ENCODE data around the gene HS6ST1. TPM values are rescaled to one million over a fixed set of nuclear protein-coding genes. Genes with fewer than 3 reads are reported as not detected.
"Not testable (repeated sequence)": the region's sequence is repeated elsewhere in the genome, so short reads cannot be mapped to it uniquely, and the experiment has no call there.

Gene HS6ST1
- total RNA-seq, 1 experiment from 2014 or later: 22.0 TPM

- ATAC-seq (no peak), DNase-seq (ENCODE audit: low read depth, low spot score) (no peak)
- Histone ChIP-seq H3K27me3 (ENCODE audit: control insufficient read depth, insufficient read depth, low read length) (peaks cover 2% of the 10 kb centered on the region; the same call in 1 of the 2 replicates), H3K4me3 (ENCODE audit: low read depth in 2 of 2, low read length in 2 of 2) (no peak overlapping the region), H3K27ac (ENCODE audit: low read length) (no peak overlapping the region), H3K36me3 (ENCODE audit: control insufficient read depth, insufficient read depth, low read length) (no peaks in the 10 kb centered on the region), H3K4me1 (ENCODE audit: control insufficient read depth, insufficient read depth, low read length) (peaks cover 6% of the 10 kb centered on the region), H3K9me3 (ENCODE audit: control insufficient read depth, insufficient read depth, low read depth, low read length) (no peaks in the 10 kb centered on the region)
- TF ChIP-seq POLR2AphosphoS5 (IDR thresholded peaks at IDR 0.05; ENCODE audit: low read depth, low read length) (no peak), SIN3A (IDR thresholded peaks at IDR 0.05; ENCODE audit: borderline replicate concordance, insufficient read depth, low read depth, low read length) (no peak), CTCF (IDR thresholded peaks at IDR 0.05) (no peak), TCF7L2 (IDR thresholded peaks at IDR 0.05; ENCODE audit: low read depth, low read length) (no peak), REST (IDR thresholded peaks at IDR 0.05; ENCODE audit: insufficient read depth in 1 of 2, low read depth in 2 of 2, low read length in 1 of 2) (no peak)
- BruUV-seq (replicated peaks): no TSS peak
- in situ Hi-C loops (cut with HindIII; ENCODE audit: low pct_unique_long_range_greater_than_20kb, low sequenced_read_pairs): no loop called here
- intact Hi-C loops (cut with micrococcal nuclease; ENCODE audit: unreplicated experiment): no loop called here
- ChIA-PET CTCF (no interaction called here), POLR2A (no interaction called here)
Measured at GRCh38 chr2:128258218-128258617, 60.5 kb downstream of the HS6ST1 start.

GRCh38 chr2:128252501-128252900 is 66.2 kb downstream of the HS6ST1 start:
- H3K27me3 ChIP-seq (ENCODE audit: control insufficient read depth, insufficient read depth, low read length): peaks cover 2% of the 10 kb centered on the region; the same call in 1 of the 2 replicates
- TF ChIP-seq POLR2AphosphoS5 (IDR thresholded peaks at IDR 0.05; ENCODE audit: low read depth, low read length) (no peak), REST (IDR thresholded peaks at IDR 0.05; ENCODE audit: insufficient read depth in 1 of 2, low read depth in 2 of 2, low read length in 1 of 2) (no peak), SIN3A (IDR thresholded peaks at IDR 0.05; ENCODE audit: borderline replicate concordance, insufficient read depth, low read depth, low read length) (no peak), CTCF (IDR thresholded peaks at IDR 0.05) (no peak), TCF7L2 (IDR thresholded peaks at IDR 0.05; ENCODE audit: low read depth, low read length) (no peak)
- no TSS peak for BruUV-seq (replicated peaks)
- H3K4me1 ChIP-seq (ENCODE audit: control insufficient read depth, insufficient read depth, low read length): no peaks in the 10 kb centered on the region
- ChIA-PET CTCF (no interaction called here), POLR2A (no interaction called here)
- H3K9me3 ChIP-seq (ENCODE audit: control insufficient read depth, insufficient read depth, low read depth, low read length): no peaks in the 10 kb centered on the region
- no peak overlapping the region for H3K4me3 ChIP-seq (ENCODE audit: low read depth in 2 of 2, low read length in 2 of 2)
- intact Hi-C loops (cut with micrococcal nuclease; ENCODE audit: unreplicated experiment) (no loop called here), in situ Hi-C loops (cut with HindIII; ENCODE audit: low pct_unique_long_range_greater_than_20kb, low sequenced_read_pairs) (no loop called here)
- ATAC-seq (no peak), DNase-seq (ENCODE audit: low read depth, low spot score) (no peak)
- no peak overlapping the region for H3K27ac ChIP-seq (ENCODE audit: low read length)
- no peaks in the 10 kb centered on the region for H3K36me3 ChIP-seq (ENCODE audit: control insufficient read depth, insufficient read depth, low read length)

- POLR2A ChIA-PET; ATAC-seq; H3K36me3 ChIP-seq (ENCODE audit: control insufficient read depth, insufficient read depth, low read length); H3K27me3 ChIP-seq (ENCODE audit: control insufficient read depth, insufficient read depth, low read length); H3K4me1 ChIP-seq (ENCODE audit: control insufficient read depth, insufficient read depth, low read length); BruUV-seq (replicated peaks); H3K4me3 ChIP-seq (ENCODE audit: low read depth in 2 of 2, low read length in 2 of 2); H3K9me3 ChIP-seq (ENCODE audit: control insufficient read depth, insufficient read depth, low read depth, low read length); DNase-seq (ENCODE audit: low read depth, low spot score); H3K27ac ChIP-seq (ENCODE audit: low read length); CTCF ChIA-PET; in situ Hi-C loops (cut with HindIII; ENCODE audit: low pct_unique_long_range_greater_than_20kb, low sequenced_read_pairs); intact Hi-C loops (cut with micrococcal nuclease; ENCODE audit: unreplicated experiment): not testable (repeated sequence)
Measured at GRCh38 chr2:128252086-128252485, 66.6 kb downstream of the HS6ST1 start.

All from Panc1 (cell line).